CD8-positive, alpha-beta memory T cell (primary cell): Measurements from ENCODE around the gene PXT1. TPM values are rescaled to one million over a fixed set of nuclear protein-coding genes. Genes with fewer than 3 reads are reported as not detected.
"Not testable (repeated sequence)": the region's sequence is repeated elsewhere in the genome, so short reads cannot be mapped to it uniquely, and the experiment has no call there.

Source experiments
- CTCF ChIA-PET: fragments of 350-600 bp; sonication (Branson Sonifier 250); formaldehyde crosslinking; loops from one replicate; lab custom pipeline; 2021; ENCODE audit warnings: antibody characterized with exemption; lab: Charles Lee
- POLR2A ChIA-PET: fragments of 350-600 bp; sonication (Branson Sonifier 250); formaldehyde crosslinking; loops from one replicate; lab custom pipeline; 2021; ENCODE audit warnings: antibody characterized with exemption; lab: Charles Lee
- DNase-seq, 5 donors: peaks; one replicate each; pipeline versions ENCODE4 v3.0.0 to v3.0.0-alpha.2; 2020 to 2022; ENCODE audit warnings: mixed read lengths in 1 of 5
- H3K27ac ChIP-seq: one replicate; pipeline ENCODE4 v1.7.0; 2013; ENCODE audit warnings: low read depth, mild to moderate bottlenecking, low read length, moderate library complexity
- H3K27me3 ChIP-seq: 2 replicates; pipeline ENCODE4 v1.7.0; 2013; ENCODE audit warnings: low read length, mild to moderate bottlenecking; ENCODE audit not compliant: insufficient read depth, poor library complexity, severe bottlenecking
- H3K36me3 ChIP-seq: 2 replicates; pipeline ENCODE4 v1.7.0; 2013; ENCODE audit warnings: mild to moderate bottlenecking, low read length, moderate library complexity; ENCODE audit not compliant: insufficient read depth
- H3K4me1 ChIP-seq: 2 replicates; pipeline ENCODE4 v1.7.0; 2013; ENCODE audit warnings: mild to moderate bottlenecking, low read length, moderate library complexity; ENCODE audit not compliant: insufficient read depth
- H3K4me3 ChIP-seq: 2 replicates; pipeline ENCODE4 v1.7.0; 2013; ENCODE audit warnings: mild to moderate bottlenecking, low read length
- H3K9me3 ChIP-seq: 2 replicates; pipeline ENCODE4 v1.7.0; 2013; ENCODE audit warnings: mild to moderate bottlenecking, low read length
- H3K27ac Mint-ChIP-seq, 8 donors: one replicate each; pipeline ENCODE4 v1.8.0; 2020 to 2021; ENCODE audit warnings: mixed read lengths in 8 of 8, mild to moderate bottlenecking in 6 of 8, inconsistent platforms in 3 of 8, moderate library complexity in 3 of 8
- H3K27me3 Mint-ChIP-seq, 2 donors: one replicate each; pipeline ENCODE4 v1.8.0; 2020 to 2021; ENCODE audit warnings: mixed read lengths in 2 of 2, mild to moderate bottlenecking in 1 of 2, moderate library complexity in 1 of 2
- H3K36me3 Mint-ChIP-seq, 3 donors: one replicate each; pipeline ENCODE4 v1.8.0; 2020 to 2021; ENCODE audit warnings: mixed read lengths in 3 of 3, inconsistent platforms in 1 of 3, mild to moderate bottlenecking in 1 of 3
- H3K4me1 Mint-ChIP-seq, 3 donors: one replicate each; pipeline ENCODE4 v1.8.0; 2020 to 2021; ENCODE audit warnings: mixed read lengths in 3 of 3, inconsistent platforms in 1 of 3, mild to moderate bottlenecking in 1 of 3
- H3K4me3 Mint-ChIP-seq, 7 donors: one replicate each; pipeline ENCODE4 v1.8.0; 2020 to 2021; ENCODE audit warnings: mixed read lengths in 7 of 7, mild to moderate bottlenecking in 6 of 7, moderate library complexity in 4 of 7, inconsistent platforms in 2 of 7
- H3K9me3 Mint-ChIP-seq, 5 donors: one replicate each; pipeline ENCODE4 v1.8.0; 2020 to 2022; ENCODE audit warnings: mixed read lengths in 5 of 5, mild to moderate bottlenecking in 3 of 5, moderate library complexity in 2 of 5, inconsistent platforms in 1 of 5
- polyA plus RNA-seq: library from polyadenylated mRNA; unstranded; fragments of 300-500 nt; fragmentation: Illumina TruSeq; gene quantifications from one replicate; pipeline ENCODE4 v1.2.3, GENCODE V29; 2021
- total RNA-seq, 2 experiments: library from RNA; stranded (reverse); gene quantifications; one replicate each; pipeline ENCODE4 v1.2.3, GENCODE V29; 2021

Gene PXT1
- total and polyA plus RNA-seq, 3 experiments from 2014 or later: 0.20 TPM; not detected in 2

- DNase-seq: no peak
- no peak overlapping the region for H3K4me3 Mint-ChIP-seq
- no peaks in the 10 kb centered on the region for H3K27me3 Mint-ChIP-seq
- H3K4me3 ChIP-seq: no peak overlapping the region
- H3K27ac Mint-ChIP-seq: peak overlapping the region in 1 of 8 donors; percentile 84
- H3K4me1 ChIP-seq: peaks cover 3% of the 10 kb centered on the region
- peaks cover 0 to 9% (median 5%) of the 10 kb centered on the region in 3 donors for H3K36me3 Mint-ChIP-seq
- CTCF ChIA-PET: interaction anchor here (1.1 kb wide), 1 partner anchor 24 kb away, joined by 3 read pairs; no protein-coding TSS in a partner anchor
- H3K9me3 ChIP-seq: no peaks in the 10 kb centered on the region
- POLR2A ChIA-PET: interaction anchor here (0.6 kb wide), 2 partner anchors 60 to 244 kb away, joined by 3 to 4 read pairs; no protein-coding TSS in a partner anchor
- H3K9me3 Mint-ChIP-seq: no peaks in the 10 kb centered on the region
- peaks cover 3 to 9% (median 8%) of the 10 kb centered on the region in 3 donors for H3K4me1 Mint-ChIP-seq
- no peak overlapping the region for H3K27ac ChIP-seq
- H3K27me3 ChIP-seq: no peaks in the 10 kb centered on the region
- H3K36me3 ChIP-seq: no peaks in the 10 kb centered on the region
Measured at GRCh38 chr6:36364669-36365479, 77.8 kb downstream of the PXT1 start.

GRCh38 chr6:36364061-36364635 is 78.5 kb downstream of the PXT1 start:
- H3K4me3 ChIP-seq, H3K4me1 Mint-ChIP-seq, H3K36me3 ChIP-seq, H3K4me1 ChIP-seq, H3K4me3 Mint-ChIP-seq, H3K27me3 Mint-ChIP-seq, DNase-seq, H3K9me3 ChIP-seq, H3K27ac Mint-ChIP-seq, H3K27ac ChIP-seq, H3K9me3 Mint-ChIP-seq, H3K27me3 ChIP-seq, H3K36me3 Mint-ChIP-seq: not testable (repeated sequence)
- POLR2A ChIA-PET: interaction anchor here (0.6 kb wide), 1 partner anchor 244 kb away, joined by 4 read pairs; no protein-coding TSS in a partner anchor
- CTCF ChIA-PET: interaction anchor here (0.6 to 6.7 kb wide), 3 partner anchors 24 to 818 kb away, joined by 3 to 40 read pairs (median 3); partner anchors contain the start of gene MAPK14

GRCh38 chr6:36363371-36363752 is 79.3 kb downstream of the PXT1 start:
- H3K4me1 Mint-ChIP-seq: peaks cover 7 to 15% (median 8%) of the 10 kb centered on the region in 3 donors
- CTCF ChIA-PET: interaction anchor here (0.6 to 6.7 kb wide), 6 partner anchors 17 to 819 kb away, joined by 3 to 40 read pairs (median 3); partner anchors contain the start of gene MAPK14
- H3K36me3 Mint-ChIP-seq, H3K36me3 ChIP-seq, H3K27ac Mint-ChIP-seq, H3K27ac ChIP-seq, POLR2A ChIA-PET, H3K27me3 ChIP-seq, H3K4me3 Mint-ChIP-seq, H3K9me3 Mint-ChIP-seq, DNase-seq, H3K4me3 ChIP-seq, H3K27me3 Mint-ChIP-seq, H3K9me3 ChIP-seq, H3K4me1 ChIP-seq: not testable (repeated sequence)

GRCh38 chr6:36362551-36363370 is 79.9 kb downstream of the PXT1 start:
- Histone ChIP-seq H3K4me1 (peaks cover 3% of the 10 kb centered on the region), H3K27ac (no peak overlapping the region), H3K4me3 (no peak overlapping the region), H3K27me3 (no peaks in the 10 kb centered on the region), H3K36me3 (no peaks in the 10 kb centered on the region), H3K9me3 (no peaks in the 10 kb centered on the region)
- no peak for DNase-seq
- CTCF ChIA-PET: interaction anchor here (0.7 to 6.7 kb wide), 4 partner anchors 17 to 336 kb away, joined by 3 to 40 read pairs (median 4); partner anchors contain the start of gene MAPK14
- Mint-ChIP-seq H3K4me1 (peaks cover 12 to 21% (median 14%) of the 10 kb centered on the region in 3 donors), H3K4me3 (no peak overlapping the region), H3K36me3 (peaks cover 0 to 5% (median 0%) of the 10 kb centered on the region in 3 donors), H3K9me3 (no peaks in the 10 kb centered on the region), H3K27me3 (peaks cover 0 to 2% of the 10 kb centered on the region in 2 donors), H3K27ac (no peak overlapping the region)
- POLR2A ChIA-PET: no interaction called here

- Mint-ChIP-seq H3K9me3 (no peaks in the 10 kb centered on the region), H3K4me1 (peaks cover 15 to 29% (median 16%) of the 10 kb centered on the region in 3 donors), H3K4me3 (no peak overlapping the region), H3K27ac (no peak overlapping the region), H3K36me3 (no peaks in the 10 kb centered on the region), H3K27me3 (peaks cover 2 to 3% of the 10 kb centered on the region in 2 donors)
- Histone ChIP-seq H3K9me3 (no peaks in the 10 kb centered on the region), H3K36me3 (no peaks in the 10 kb centered on the region), H3K27ac (no peak overlapping the region), H3K27me3 (no peaks in the 10 kb centered on the region), H3K4me3 (no peak overlapping the region), H3K4me1 (peaks cover 3% of the 10 kb centered on the region)
- CTCF ChIA-PET: interaction anchor here (1.0 to 6.7 kb wide), 6 partner anchors 9 to 334 kb away, joined by 3 to 40 read pairs (median 4); partner anchors contain the start of genes BNIP5 and MAPK14
- POLR2A ChIA-PET: no interaction called here
- DNase-seq: no peak
Measured at GRCh38 chr6:36361071-36361470, 81.6 kb downstream of the PXT1 start.

- ChIA-PET CTCF (interaction anchor here (0.7 to 6.7 kb wide), 14 partner anchors 9 to 333 kb away, joined by 3 to 40 read pairs (median 3); partner anchors contain the start of genes BNIP5 and MAPK14), POLR2A (no interaction called here)
- Mint-ChIP-seq H3K27me3 (peaks cover 2 to 3% of the 10 kb centered on the region in 2 donors), H3K36me3 (no peaks in the 10 kb centered on the region), H3K4me3 (no peak overlapping the region), H3K27ac (peak overlapping the region in 1 of 8 donors; percentile 42), H3K9me3 (no peaks in the 10 kb centered on the region), H3K4me1 (peaks cover 15 to 29% (median 16%) of the 10 kb centered on the region in 3 donors)
- H3K4me3 ChIP-seq: no peak overlapping the region
- H3K4me1 ChIP-seq: peaks cover 3% of the 10 kb centered on the region
- no peak overlapping the region for H3K27ac ChIP-seq
- no peaks in the 10 kb centered on the region for H3K9me3 ChIP-seq
- no peaks in the 10 kb centered on the region for H3K36me3 ChIP-seq
- H3K27me3 ChIP-seq: no peaks in the 10 kb centered on the region
- DNase-seq: peak; percentile 48 to 79 (median 58)
Measured at GRCh38 chr6:36360241-36361054, 82.2 kb downstream of the PXT1 start.
